HG03354 (cell line): Measurements from ENCODE around the gene FZR1.
"Not testable (repeated sequence)": the region's sequence is repeated elsewhere in the genome, so short reads cannot be mapped to it uniquely, and the experiment has no call there.

Experiments used
- ATAC-seq: cut with Tn5 transposase; IDR thresholded peaks from one replicate; pipeline ENCODE4 v1.9.1; 2021; ENCODE audit warnings: mild to moderate bottlenecking; ENCODE audit not compliant: unreplicated experiment, poor library complexity, severe bottlenecking

FZR1 gene

DNA sequence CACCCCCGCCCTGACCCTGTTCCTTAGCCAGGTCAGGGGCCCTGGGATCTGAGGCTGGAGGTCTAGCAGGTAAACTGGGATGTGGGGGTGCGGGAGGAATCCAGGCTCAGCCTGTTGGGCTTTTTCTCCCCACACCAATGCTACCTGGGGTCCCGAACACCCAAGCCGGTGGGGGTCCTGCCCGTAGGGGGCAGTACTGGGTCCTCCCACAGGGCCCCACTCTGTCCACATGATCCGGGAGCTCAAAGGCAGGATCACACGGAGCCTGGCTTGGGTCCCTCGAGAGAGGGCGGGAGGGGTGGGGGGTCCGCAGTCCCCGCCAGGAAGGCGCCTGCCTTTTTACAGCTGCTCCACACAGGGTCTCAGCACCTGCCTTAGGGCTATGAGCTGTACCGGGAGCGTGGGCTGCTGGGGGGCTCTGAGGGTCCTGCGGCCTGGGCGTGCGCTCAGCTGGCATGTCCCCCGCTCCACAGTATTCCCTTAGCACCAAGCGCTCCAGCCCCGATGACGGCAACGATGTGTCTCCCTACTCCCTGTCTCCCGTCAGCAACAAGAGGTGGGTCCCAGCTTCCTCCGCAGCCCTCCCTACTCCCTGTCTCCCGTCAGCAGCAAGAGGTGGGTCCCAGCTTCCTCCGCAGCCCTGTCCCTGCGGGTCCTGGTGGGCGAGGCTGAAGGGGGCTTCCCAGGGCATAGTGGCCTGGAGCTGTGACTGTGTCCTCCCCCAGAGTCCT lies 20.6 kb downstream of the FZR1 start:
- ATAC-seq, result no peak

DNA sequence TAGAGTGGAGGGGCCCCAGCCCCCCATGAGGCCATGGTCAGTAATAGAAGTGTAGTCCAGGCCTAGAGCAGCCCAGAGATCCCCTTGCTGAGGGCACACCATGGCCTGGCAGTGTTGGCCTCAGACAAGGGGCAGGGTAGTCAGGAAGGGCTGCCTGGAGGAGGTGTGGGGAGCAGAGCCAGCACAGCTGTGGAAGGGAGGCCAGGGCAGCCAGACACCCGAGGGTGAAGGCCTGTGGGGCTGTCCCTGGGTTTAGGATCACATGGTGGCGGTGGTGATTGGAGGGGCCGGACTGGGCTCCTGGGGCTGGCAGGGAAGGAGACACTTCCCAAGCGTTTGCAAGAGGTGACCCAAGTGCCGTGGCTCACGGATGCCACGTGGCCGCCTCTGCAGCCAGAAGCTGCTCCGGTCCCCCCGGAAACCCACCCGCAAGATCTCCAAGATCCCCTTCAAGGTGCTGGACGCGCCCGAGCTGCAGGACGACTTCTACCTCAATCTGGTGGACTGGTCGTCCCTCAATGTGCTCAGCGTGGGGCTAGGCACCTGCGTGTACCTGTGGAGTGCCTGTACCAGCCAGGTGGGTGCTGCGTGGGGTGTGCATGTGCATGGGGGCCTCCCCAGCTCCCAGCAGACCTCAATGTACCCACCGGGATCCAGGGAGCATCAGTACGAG lies 21.3 kb downstream of the FZR1 start:
- no peak for ATAC-seq

DNA sequence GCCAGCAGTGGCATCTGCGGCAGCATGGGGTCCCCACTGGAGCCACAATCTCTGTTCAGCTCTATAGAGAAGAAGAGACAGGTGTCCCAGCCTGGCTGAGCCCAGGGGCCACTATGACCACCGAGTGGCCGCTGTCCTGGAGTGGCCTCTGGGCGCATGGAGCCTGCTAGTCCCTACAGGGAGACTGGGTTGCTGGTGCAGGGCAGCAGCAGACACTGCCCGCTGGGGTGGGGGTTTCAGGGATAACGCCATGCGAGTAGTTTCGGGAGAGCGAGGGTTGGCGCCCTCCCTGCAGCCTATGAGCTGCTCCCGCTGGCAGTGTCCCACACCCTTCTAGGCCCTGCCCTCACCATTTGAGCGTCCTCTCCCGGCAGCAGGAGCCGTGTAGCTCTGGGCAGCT lies 22.0 kb downstream of the FZR1 start:
- ATAC-seq, result no peak

DNA sequence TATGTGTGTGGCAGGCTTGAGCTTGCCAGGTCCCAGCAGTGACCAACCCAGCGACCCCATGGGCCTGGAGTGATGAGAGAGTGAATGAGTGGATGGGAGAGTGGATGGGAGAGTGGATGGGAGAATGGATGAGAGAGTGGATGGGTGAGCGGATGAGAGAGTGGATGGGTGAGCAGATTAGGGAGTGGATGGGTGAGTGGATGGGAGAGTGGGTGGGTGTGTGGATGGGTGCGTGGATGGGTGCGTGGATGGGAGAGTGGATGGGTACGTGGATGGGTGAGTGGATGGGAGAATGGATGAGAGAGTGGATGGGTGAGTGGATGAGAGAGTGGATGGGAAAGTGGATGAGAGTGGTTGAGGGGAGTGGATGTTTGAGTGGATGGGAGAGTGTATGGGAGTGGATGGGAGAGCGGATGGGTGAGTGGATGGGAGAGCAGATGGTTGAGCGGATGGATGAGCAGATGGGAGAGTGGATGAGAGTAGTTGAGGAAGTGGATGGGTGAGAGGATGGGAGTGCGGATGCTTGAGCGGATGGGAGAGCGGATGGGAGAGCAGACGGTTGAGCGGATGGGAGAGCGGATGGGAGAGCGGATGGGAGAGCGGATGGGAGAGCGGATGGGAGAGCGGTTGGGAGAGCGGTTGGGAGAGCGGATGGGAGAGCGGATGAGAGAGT lies 22.6 kb downstream of the FZR1 start:
- ATAC-seq, result no peak

DNA sequence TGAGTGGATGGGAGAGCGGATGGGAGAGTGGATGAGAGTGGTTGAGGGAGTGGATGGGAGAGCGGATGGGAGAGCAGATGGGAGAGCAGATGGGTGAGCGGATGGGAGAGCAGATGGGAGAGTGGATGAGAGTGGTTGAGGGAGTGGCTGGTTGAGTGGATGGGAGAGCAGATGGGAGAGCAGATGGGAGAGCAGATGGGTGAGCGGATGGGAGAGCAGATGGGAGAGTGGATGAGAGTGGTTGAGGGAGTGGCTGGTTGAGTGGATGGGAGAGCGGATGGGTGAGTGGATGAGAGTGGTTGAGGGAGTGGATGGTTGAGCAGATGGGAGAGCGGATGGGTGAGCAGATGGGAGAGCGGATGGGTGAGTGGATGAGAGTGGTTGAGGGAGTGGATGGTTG lies 23.2 kb downstream of the FZR1 start:
- not testable (repeated sequence) for ATAC-seq

DNA sequence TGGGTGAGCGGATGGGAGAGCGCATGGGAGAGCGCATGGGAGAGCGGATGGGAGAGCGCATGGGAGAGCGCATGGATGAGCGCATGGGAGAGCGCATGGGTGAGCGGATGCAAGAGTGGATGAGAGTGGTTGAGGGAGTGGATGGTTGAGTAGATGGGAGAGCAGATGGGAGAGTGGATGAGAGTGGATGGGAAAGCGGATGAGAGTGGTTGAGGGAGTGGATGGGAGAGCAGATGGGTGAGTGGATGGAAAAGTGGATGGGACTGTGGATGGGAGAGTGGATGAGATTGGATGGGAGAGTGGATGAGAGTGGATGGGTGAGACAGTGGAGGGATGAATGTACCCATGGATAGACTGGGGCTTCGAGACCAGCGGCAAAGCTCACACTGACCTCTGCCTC lies 24.3 kb downstream of the FZR1 start:
- ATAC-seq, result no peak

DNA sequence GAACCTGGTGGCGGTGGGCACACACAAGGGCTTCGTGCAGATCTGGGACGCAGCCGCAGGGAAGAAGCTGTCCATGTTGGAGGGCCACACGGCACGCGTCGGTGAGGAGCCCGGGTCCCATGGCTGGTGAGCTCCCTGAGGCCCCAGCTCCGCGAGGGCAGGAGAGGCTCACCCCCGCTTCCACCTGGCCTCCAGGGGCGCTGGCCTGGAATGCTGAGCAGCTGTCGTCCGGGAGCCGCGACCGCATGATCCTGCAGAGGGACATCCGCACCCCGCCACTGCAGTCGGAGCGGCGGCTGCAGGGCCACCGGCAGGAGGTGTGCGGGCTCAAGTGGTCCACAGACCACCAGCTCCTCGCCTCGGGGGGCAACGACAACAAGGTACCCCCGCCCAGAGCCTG lies 25.6 kb downstream of the FZR1 start:
- no peak for ATAC-seq

DNA sequence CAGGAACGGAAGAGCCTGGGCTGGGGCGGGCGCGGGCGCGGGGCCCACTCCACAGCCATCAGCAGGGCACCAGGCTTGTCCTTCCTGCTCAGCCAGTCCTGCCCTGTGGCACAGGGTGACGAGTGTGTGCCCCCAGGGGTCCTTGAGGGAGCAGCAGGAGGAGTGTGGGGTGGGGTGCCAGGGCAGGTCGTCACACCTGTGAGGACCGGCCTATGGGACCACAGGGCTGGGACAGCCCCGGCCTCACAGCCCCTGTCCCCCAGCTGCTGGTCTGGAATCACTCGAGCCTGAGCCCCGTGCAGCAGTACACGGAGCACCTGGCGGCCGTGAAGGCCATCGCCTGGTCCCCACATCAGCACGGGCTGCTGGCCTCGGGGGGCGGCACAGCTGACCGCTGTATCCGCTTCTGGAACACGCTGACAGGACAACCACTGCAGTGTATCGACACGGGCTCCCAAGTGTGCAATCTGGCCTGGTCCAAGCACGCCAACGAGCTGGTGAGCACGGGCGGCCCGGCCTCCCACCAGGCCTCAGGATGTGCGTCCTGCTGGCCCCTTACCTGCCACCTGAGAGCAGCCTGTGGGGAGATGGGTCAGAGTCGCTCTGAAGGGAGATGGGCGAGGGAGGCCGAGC lies 26.2 kb downstream of the FZR1 start:
- no peak for ATAC-seq

DNA sequence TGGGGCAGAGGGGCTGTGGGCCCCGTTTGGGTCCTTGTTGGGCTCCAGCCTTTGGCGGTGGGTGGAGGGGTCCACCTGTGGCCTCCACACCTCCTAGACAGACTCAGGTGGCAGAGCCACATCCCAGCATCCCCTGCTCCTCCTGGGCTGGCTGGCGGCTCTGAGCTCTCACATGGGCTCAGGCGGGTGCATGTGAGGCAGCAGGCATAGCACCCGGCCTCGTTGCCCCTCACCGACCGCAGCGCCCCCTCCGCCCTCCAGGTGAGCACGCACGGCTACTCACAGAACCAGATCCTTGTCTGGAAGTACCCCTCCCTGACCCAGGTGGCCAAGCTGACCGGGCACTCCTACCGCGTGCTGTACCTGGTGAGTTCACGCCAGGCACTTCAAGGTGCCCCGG lies 26.9 kb downstream of the FZR1 start:
- no peak for ATAC-seq

DNA sequence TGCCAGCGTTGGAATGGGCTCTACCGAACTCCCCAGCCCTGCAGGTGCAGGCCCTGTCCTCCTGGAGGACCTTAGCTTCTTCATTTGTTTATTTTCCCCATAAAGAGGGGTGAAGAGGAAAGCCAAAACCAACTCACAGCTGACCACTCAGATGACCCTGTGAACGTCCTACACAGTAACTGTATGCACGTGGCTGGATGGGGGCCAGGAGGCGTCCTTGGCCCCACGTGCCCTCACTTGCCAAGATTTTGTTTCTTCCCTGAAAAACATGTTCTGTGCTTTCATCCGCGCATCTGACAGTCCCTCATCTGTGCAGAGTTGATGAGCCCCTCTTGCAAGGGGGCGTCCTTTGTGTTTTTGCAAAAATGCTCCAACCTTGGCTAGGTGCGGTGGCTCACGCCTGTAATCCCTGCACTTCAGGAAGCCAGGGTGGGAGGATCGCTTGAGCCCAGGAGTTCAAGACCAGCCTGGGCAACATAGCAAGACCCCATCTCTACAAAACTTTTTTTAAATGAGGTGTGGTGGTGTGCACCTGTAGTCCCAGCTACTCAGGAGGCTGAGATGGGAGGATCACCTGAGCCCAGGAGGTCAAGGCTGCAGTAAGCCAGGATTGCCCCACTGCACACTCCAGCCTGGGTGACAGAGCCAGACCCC lies 27.6 kb downstream of the FZR1 start:
- no peak for ATAC-seq

DNA sequence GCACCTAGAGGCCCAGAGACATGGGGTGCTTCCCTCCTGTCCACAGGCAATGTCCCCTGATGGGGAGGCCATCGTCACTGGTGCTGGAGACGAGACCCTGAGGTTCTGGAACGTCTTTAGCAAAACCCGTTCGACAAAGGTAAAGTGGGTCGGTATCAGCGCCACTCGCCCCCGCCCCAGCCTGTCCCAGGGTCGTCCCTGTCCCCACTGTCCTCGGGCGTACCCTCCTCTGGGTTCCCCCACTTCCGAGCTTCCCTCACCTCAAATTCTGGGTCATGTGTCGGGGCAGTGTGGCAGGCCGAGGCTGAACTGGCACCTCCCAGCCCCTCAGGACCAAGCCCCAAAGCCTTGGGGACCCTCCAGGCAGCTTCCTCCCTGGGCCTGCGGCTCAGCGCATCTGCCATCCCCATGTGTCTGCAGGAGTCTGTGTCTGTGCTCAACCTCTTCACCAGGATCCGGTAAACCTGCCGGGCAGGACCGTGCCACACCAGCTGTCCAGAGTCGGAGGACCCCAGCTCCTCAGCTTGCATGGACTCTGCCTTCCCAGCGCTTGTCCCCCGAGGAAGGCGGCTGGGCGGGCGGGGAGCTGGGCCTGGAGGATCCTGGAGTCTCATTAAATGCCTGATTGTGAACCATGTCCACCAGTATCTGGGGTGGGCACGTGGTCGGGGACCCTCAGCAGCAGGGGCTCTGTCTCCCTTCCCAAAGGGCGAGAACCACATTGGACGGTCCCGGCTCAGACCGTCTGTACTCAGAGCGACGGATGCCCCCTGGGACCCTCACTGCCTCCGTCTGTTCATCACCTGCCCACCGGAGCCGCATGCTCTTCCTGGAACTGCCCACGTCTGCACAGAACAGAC lies 28.5 kb downstream of the FZR1 start:
- ATAC-seq, result no peak

DNA sequence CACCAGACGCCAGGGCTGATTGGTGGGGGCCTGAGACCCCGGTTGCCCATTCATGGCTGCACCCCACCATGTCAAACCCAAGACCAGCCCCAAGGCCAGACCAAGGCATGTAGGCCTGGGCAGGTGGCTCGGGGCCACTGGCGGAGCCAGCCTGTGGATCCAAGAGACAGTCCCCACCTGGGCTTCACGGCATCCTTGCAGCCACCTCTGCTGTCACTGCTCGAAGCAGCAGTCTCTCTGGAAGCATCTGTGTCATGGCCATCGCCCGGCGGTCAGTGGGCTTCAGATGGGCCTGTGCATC lies 29.1 kb downstream of the FZR1 start:
- no peak for ATAC-seq

DNA sequence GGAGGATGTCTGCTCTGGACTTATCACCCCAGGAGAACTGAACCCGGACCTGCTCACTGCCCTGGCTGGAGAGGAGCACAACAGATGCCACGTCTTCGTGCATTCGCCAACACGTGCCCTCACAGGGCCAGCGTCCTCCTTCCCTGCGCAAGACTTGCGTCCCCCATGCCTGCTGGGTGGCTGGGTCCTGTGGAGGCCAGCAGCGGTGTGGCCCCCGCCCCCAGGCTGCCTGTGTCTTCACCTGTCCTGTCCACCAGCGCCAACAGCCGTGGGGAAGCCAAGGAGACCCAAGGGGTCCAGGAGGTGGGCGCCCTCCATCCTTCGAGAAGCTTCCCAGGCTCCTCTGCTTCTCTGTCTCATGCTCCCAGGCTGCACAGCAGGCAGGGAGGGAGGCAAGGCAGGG lies 29.5 kb downstream of the FZR1 start:
- ATAC-seq, result no peak

DNA sequence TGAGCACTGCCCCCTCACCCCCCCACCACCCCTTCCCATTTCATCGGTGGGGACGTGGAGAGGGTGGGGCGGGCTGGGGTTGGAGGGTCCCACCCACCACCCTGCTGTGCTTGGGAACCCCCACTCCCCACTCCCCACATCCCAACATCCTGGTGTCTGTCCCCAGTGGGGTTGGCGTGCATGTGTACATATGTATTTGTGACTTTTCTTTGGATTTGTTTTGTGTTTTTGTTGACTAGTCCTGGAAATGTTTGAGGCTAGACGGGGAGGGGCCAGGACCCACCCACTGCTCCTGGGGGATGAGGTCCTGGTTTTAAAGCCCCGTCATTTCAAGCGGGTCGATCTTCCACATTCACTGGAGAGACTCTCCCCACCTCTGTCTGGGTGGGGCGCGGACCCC lies 29.9 kb downstream of the FZR1 start:
- ATAC-seq, result no peak

DNA sequence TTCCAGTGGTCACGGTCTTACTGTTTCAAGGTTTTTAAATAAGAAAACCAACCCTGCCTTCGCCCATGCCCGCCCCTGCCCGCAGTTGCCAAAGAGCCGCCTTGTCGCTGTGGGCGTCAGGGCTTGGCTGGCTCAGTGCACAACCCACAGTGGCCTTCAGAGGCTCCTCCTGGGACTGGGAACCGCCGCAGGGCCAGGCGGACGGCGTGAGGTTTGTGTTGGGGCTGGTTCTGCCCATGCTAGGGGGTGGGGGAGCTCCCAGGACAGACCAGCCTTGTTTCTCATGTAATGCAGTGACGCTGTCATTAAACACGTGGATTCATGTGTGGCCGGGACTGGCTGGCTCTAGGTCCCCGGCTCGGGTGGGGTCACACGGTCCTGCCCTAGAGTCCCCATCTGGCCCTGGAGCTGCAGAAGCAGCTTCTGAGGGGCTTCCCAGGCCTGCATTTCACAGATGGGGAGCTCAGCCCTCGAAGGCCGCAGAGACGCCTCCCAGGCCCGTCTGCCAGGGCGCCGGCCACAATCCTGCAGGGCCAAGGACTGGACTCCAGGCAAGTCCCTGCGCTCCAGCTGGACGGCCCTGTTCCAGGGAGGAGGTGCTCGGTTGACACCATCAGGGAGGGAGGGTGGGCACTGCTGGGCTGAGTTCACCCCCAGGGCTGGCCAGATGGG lies 30.5 kb downstream of the FZR1 start:
- no peak for ATAC-seq

DNA sequence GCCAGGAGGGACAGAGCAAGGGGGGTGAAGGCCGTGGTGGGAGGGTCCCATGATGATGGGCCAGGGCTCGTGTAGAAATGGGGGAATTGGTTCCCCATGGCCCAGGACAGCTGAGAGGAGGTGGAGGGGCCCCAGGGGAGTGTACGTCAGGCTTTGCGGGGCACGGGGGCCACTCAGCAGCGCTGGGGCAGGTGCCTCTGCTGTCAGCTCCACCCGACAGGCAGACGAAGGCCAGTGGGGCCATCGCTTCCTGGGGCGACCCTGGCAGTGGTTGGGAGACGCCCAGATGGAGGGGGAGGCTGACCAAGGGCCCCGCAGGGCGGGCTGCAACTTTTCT lies 31.0 kb downstream of the FZR1 start:
- no peak for ATAC-seq

DNA sequence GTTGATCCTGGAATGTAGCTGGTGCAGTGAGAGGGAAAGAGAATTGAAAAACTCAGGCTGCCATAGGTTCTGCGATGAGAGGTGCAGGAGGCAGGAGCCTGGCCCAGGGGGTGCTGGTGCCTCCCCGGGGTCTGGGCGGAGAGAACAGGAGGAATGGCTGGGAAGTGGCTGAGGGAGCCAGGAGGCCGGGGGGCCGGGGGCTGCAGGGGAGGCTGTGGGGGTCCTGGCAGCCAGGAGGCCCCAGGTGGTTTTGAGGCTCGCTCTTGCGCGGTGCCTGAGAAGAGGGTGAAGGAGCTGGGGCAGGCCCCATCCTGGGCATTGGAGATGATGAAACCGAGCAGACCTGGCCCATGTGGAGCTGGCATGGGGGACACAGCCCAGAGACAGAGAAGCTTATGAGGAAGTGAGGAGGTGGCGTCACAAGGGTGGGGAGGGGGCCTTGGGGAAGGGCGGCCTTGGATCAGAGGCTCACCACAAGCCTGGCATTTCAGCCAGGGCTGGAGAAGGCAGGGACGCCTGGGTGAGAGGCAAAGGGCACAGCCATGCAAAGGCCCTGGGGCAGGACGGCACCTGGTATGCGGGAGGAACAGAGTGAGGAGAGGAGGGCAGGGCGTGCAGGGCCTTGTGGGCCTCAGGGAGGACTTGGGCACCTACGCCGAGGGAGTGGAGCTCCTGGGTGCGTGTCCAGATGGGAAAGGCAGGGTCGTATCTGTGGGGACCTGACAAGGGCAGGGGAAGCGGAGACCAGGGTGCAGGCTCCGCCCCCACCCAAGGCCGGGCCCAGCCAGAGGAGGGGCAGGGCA lies 31.5 kb downstream of the FZR1 start:
- ATAC-seq, result no peak

DNA sequence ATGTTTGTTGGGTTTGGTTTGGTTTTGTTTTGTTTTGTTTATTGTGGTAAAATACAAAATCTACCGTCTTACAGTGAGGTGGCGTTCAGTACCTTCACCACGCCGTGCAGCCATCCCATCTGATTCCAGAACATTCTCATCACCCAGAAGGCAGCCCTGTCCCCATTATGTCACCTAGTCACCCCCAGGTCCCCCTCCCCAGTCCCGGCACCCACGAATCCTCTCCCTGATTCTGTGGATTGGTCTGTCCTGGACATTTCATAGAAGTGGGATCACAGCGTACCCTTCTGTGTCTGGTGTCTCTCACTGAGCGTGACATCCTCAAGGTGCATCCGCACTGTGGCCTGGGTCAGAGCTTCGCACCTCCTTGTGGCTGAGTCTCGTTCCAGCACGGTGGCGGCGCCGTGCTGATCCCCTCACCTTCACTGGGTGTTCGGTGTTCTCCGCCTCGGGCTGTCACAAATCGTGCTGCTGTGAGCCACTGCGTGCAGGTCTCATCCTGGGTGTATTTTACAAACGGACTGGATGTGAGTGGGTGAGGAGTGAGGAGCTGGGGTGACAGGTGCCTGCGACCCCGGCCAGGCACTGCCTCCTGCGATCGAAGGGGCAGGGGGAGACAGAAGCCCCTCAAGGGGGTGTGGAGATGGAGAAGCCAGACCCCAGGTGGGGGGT lies 32.3 kb downstream of the FZR1 start:
- no peak for ATAC-seq
